NCI-H1417 treated with DMSO at 0.1 percent for 48 hours (cell line): ENCODE data around the gene CNKSR1.
A peak's percentile ranks its signal among the peaks of the same experiment; 100 is the strongest.

Experiments
- DNase-seq: peaks from one replicate; lab custom pipeline; 2025; lab: John Stamatoyannopoulos, UW

CNKSR1 gene

DNA sequence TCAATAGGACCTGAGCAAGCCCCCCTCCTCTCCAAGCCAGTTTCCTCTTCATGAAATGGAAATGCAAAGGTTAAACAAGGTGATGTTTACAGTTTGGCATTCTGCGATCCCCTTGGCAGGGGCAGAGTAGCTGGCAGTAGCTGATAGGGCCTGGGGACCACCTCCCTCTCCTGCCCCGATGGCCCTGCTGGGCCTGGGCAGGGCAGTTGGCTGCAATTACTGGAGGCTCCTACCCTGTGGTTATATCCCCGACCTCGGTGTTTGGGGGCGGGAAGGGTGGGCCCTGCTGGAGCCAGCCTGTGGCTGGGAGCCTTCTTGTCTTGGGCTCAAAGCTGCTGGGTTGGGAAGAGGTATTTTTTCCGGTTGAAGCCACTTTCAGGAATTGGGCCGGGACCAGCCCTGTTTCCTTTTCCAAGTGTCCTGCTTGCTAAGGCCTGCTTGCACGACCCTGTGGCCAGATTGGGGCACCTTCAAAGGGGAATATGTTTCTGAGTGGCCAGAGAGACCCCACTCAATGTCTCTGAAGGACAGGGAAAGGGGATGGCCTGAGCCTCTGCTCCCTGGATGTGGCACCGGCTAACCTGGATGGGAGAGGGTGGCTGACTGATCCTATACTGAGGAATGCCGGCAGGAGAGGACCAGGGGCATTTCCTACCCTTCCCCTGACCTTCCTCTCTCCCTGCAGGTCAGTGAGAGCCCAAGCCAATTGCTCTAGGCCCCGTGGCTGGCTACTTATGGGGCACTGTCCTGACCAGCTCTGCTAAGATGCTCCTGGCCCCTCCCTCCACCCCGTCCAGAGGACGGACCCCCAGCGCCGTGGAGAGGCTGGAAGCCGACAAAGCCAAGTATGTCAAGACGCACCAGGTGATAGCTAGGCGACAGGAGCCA lies 16.5 kb upstream of the CNKSR1 start:
- DNase-seq = no peak

DNA sequence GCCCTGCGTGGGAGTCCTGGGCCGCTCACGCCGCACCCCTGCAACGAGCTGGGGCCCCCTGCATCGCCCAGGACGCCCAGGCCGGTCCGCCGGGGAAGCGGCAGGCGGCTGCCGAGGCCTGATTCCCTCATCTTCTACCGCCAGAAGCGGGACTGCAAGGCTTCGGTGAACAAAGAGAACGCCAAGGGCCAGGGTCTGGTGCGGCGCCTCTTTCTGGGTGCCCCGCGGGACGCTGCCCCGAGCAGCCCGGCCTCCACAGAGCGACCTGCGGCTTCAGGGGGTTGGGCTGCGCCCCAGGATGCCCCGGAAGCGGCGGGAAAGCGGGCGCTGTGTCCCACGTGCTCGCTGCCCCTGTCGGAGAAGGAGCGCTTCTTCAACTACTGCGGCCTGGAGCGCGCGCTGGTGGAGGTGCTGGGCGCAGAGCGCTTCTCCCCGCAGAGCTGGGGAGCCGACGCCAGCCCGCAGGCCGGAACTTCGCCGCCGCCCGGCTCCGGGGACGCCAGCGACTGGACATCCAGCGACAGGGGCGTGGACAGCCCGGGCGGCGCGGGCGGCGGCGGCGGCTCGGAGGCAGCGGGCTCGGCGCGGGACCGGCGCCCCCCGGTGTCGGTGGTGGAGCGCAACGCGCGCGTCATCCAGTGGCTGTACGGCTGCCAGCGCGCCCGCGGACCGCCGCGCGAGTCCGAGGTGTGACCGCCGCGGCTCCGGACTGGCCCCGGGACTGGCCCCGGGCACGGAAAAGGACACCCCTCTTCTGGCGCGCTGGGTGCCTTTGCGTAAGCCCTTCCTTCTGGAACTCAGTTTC lies 15.7 kb upstream of the CNKSR1 start:
- peak; percentile 43 for DNase-seq

DNA sequence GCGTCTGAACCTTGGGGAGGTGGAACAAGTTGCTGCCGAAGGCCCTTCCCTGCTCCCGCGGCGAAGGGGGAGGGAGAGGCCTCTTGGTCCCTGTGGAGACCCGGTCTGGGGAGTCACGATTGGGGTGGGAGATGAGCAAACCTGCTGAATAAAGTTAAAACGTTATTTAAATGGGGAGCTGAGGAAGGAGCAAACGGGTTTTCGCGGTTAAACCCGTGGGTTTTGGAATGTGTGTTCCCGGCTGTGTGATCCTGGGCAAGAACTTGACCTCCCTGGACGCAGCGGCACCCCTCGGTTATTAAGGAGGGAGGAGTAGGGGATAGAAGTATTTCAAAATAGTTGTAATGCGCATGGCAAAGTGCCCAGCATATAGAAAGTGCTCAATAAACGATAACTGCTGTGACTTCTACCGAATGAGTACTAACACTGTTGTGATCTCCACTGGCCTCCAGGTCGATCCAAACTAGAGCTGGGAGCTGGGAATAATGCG lies 15.0 kb upstream of the CNKSR1 start:
- no peak for DNase-seq

DNA sequence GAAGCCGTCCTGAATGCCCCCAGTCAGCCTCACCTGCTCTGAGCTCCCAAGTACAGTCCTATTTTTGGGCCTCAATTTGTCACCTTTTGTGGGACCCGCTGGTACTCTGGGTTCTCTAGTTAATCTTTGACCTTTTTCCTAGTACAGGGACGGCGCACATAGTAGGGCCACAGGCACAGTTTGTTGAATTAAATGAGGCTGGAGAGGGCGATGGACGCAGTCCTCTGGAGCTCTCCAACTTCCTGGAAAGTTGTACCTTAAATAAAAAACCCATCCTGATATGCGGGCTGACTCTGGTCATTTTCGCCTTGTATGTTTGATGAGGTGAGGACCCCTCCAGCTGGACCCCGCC lies 13.6 kb upstream of the CNKSR1 start:
- DNase-seq = no peak

DNA sequence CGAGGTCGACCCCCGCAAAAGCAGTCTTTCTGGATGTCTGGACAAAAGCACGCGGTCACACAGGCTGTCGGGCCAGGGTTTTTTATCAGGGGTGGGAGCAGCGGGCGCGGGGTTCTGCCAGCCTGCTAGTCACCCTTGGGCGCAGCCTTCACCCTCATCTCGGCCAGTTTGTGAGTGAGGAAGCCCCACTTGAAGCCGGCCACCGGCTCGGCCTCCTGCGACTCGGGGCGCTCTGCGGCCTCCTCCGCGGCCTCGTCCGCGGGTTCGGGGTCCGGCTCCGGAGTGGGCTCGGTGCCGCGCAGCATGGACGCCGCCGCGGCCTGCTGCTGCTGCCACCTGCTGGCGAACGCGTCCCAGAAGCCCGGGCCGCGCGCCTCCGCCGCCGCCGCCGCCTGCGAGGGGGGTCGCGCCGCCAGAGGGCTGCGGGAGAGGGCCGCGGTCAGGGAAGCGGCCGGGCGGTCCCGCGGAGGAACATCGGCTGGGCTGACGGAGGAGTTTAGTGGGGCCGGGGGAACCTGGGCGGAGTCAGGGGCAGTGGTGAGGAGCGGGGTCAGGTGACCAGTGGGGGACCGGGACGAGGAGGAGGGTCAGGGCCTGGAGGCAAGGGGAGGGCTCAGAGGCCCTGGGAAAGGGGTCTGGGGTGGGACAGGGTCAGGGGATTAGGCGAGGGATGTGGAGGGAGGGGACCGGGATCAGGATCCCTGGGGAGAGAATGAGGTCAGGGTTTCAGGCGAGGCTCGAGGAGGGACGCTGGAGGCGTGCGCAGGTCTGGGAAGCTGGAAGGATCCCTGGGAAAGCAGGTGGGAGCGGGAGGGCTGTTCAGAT lies 13.0 kb upstream of the CNKSR1 start:
- no peak for DNase-seq

DNA sequence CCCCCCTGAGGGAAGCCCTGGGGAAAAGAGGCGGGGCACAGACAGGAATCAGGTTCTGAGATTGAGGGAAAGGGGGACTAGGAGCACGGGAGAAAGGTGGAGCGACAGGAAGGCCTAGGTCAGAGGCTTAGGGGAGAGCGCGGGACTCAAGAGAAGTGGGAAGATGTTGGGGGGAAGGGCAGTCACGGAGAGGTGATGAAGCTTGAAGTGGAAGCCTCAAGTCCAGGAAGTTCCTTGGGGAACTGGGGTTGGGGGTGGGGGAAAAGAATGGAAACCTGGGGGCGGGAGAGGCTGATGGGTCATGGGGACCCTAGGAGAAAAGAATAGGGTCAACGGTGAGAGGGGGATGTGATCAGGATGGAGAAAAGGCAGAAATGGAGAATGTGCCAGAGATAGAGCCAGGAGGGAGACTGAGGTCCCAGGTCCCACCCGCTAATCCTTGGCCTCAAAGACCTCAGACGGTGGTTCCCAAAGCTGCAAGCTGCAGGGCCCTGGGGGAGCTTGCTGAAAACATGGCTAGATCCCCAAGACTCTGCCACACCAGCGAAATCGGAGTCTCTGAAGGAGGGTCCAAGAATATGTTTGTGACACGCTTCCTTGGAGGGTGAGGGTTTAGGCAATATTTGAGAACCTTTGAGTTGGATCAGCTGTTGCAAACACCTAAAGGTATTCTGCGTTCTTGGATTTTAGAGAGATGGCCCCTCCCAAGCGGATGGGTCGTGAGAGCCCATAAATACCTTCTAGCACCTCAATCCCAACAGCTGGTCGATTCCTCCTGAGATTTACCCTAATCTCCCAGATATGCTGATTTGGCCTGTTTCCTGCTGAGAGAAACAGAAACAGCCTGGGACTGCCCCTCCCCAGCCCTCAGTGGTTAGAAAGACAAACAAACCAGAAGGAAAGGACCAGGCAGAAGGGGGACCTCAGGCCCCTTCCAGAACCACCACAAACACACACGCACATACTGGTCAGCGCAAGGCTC lies 12.1 kb upstream of the CNKSR1 start:
- no peak for DNase-seq

DNA sequence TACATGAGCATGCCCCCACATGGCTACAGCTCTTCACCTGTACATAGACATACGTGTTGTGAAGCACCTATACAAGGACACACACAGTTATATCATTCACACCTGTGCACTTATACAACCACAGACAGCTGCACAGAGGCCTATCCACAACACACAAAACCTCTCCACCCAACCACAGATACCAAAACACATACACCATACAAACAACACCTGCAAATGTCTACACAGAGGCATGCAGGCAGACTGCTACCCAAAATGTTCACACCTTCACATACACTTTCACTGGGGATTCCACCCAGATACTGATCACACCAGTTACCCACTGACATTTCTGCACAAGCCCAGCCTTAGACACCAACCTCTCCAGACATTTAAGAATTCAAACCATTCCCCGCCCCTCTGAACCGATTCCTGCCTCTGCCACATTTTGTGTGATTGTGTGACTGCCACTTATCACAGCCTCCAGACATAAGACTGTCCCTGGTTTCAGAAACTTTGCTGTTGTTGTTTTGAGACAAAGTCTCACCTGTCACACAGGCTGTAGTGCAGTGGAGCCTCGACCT lies 10.5 kb upstream of the CNKSR1 start:
- no peak for DNase-seq

DNA sequence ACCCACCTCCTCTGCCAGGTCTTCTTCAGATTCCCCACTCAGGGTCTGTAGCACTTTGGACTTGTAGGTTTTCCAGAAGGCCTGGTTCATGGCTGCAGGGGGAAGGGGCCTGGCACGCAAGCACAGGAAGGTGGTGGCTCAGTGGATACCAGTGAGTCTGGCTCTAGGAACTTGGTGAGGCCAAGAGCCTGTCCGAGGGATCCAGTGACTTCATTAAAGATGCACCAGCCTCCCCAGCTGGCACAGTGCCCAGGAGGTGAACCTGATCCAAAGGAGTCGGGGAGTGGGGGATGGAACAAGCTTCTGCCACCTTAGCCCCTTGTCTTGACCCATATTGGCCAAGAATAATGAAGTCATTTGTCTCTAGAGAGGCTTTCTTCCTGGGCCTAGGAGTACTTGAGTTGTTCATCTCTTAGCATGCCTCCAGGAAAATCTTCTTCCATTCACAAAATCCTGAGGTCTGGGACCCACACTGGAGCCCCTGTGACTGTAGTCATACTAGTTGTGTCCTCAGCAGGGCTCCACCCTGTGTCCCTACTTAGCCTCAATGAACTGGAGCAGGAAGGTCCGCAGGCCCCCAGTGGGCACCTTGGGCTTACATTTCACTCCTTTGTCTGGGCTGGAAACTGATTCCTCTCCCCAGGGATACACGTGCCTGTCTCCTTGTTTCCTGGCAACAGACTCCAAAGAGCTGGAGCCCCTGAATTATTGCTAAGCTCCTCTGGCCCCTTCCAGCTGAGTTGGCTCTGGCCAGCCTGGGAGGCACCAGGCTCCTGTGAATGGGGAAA lies 8.7 kb upstream of the CNKSR1 start, which contains the start of gene C1orf232:
TSS of gene C1orf232 (minus strand) at position 554 of the 788 bp plus-strand sequence. CDS start at position 90, 464 bp downstream.
- peak; percentile 34 for DNase-seq

DNA sequence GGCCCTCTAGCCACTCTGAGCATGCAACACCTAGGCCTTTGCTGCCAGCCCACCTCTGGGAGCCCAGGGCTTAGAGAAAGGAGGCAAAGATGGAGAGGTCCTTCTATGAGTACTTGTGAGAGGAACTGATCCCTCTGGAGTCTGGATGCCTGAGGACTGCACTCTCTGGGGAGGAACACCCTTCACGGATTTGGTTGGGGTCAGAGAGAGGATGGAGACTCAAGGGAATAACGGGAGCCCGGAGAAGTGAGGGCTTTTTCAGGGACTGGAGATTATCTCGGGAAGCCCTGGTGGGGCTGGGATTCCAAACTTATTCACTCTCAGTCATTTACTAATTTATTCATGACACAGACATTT lies 8.1 kb upstream of the CNKSR1 start:
- no peak for DNase-seq

DNA sequence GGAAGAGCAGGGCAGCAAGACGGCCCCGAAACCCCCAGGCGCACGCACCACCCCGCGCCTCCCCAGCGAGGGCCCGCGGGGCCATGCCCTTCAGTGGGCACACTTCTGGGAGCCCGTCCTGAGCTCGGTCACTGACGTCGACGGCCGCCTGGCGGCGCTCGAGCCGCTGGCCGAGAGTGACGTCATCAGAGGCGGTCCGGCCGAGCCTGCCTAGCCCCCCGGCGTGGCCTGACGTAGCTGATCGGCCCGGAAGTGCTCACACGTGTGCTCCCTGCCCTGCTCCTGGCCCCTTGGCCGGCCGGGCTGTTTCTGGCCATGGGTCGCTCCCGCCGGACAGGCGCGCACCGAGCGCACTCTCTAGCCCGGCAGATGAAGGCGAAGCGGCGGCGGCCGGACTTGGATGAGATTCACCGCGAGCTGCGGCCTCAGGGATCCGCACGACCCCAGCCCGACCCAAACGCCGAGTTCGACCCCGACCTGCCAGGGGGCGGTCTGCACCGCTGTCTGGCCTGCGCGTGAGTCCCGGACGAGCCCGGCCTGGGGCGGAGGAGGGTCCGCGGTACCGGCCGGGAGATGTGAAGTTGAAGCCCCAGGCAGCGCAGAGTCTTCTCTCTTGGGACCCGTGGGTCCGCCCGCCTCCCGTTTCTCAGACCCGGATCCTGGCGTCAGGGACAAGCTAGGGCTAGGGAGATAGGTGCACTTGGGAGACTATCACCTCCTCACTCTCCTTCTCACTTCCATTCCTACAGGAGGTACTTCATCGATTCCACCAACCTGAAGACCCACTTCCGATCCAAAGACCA lies 7.4 kb upstream of the CNKSR1 start, which contains the start of gene ZNF593:
TSS of gene ZNF593 (plus strand) at position 240 of the 803 bp plus-strand sequence. CDS start at position 316, 76 bp downstream.
- DNase-seq = no peak

DNA sequence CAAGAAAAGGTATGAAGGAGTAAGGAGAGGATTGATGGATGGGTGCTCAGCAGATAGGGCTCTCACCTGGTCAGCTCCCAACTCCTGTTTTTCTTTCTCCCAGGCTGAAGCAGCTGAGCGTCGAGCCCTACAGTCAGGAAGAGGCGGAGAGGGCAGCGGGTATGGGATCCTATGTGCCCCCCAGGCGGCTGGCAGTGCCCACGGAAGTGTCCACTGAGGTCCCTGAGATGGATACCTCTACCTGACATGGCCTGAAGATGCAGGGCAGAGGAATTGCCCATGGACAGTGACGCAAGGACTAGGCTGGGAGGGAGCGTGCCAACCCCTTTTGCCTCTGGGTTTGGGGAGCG lies 6.8 kb upstream of the CNKSR1 start:
- DNase-seq = no peak

DNA sequence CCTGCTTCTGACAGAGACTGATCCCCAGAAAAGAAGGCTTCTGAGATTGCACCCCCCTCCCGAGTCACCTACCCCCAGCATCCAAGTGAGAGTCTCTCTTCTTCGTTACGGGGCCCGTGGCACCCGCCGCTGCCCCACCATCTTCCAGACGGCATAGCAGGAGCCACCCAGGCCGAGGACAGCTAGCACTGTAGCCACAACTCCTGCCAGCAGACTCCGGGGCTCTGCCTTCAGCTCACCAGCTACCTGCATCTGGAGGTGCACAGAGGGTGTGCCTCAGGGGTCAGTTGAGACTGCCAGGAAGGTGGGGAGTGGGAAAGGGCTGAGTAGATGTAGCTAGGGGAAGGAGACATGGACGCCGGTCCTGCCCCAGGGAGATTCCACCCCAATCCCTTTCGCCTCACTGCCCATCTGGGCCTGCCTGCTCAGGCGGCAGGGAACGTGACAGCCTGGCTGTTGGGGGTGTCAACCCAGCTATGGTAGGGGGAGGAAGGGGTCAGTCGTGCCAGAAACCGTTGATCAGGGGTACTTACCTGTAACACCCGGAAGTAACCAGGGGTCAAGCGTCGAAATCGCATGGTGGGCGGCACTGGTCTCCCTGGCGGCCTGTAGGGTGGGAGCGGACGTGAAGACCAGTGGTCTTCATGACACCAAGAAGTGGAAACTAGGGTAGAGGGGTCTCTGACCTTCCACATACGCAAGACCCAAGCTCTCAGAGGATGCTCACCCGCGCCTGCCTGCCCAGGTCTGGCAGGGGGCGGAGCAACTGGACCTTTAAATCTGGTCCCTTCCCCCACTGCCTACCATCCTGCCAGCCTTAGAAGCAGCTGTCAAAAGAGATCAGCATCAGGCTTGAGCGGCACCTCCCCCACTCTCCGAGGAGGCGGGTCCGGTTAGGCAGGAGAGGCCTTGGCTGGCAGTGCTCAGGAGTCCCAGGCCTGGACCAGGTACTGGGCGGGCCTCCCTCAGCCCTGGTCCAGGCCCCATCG lies 5.9 kb upstream of the CNKSR1 start, which contains the start of gene ZNF593OS:
TSS of gene ZNF593OS (minus strand) at position 749 of the 989 bp plus-strand sequence. CDS start at position 578, 171 bp downstream.
- no peak for DNase-seq

DNA sequence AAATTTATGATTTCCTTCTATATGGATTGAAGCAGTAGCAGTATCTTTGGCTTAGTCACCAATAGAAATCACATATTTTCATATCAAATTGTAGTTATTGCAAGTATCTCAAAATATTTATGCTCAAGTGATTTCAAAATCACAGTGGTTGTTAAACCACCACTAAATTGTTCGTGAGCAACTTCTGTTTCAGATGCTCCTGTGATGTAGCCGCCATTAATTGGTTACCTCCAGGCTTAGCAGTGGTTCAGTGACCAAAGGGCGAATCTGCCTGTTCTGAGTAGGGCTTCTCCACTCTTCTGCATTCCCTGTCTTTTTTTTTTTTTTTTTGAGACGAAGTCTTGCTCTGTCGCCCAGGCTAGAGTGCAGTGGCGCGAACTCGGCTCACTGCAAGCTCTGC lies 1.9 kb upstream of the CNKSR1 start:
- DNase-seq = no peak

DNA sequence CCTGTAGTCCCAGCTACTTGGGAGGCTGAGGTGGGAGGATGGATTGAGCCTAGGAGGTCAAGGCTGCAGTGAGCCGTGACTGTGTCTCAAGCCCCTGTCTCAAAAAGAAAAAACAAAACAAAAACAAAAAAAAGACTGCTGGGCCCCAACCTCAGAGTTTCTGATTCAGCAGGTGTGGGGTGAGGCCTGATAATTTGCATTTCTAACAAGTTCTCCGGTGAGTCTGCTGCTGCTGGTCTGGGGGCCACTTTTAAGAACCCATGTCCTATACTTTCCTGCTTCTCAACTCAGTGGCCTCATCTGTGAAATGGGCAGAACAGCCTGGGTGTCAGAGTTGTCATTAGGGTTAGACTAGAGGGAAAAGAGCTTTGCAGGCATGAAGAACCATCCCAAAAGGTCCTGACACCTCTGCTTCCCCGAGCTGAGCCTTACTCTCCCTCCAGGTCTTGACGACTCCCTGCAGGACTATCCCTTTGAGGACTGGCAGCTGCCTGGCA lies 2.8 kb downstream of the CNKSR1 start:
- DNase-seq = no peak

DNA sequence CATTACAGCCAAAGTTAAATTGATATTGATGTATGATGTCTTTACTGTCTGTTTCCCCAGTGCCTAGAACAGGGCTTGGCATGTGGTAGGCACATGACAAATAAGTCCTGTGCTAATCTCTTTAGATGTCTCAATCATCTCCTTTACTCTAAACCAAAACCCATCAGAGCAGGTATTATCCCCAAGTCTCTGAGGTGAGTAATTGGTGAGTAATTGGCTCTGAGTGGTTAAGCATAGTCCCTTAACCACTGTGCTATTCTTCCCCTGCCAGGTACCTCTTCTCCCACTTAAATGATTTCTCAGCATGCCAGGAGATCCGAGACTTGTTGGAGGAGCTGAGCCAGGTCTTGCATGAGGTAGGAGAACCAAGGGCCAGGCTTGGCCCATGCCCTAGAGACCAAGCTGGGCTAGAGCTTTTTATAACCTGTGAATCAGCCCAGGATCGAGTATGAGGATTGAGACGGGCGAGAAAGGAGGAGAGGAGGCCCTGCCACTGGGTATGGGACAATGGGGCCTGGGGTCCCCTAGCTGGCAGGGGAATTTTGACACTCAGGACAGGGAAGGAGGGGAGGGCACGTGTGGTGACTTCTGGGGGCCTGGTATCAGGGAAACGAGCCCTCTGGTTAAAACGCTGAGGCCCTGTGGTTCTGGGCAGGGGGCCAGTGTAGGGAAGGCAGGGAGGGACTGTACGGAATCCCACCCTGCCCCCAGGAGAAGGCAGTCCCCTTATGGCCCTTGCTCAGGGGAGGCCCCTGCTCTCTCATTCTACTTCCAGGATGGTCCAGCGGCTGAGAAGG lies 4.5 kb downstream of the CNKSR1 start:
- no peak for DNase-seq

DNA sequence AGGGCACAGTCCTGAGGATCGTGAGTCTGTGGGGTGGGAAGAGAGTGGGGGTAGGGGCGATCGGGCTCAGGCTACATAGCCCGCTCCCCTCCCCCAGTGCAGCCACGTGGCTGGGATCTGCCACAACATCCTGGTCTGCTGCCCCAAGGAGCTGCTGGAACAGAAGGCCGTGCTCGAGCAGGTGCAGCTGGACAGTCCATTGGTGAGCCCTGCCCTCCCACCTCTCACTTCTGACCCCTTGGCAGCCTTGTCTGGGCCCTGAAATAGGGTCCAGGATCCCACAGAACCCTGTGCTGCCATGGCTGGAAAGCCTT lies 5.0 kb downstream of the CNKSR1 start:
- no peak for DNase-seq

DNA sequence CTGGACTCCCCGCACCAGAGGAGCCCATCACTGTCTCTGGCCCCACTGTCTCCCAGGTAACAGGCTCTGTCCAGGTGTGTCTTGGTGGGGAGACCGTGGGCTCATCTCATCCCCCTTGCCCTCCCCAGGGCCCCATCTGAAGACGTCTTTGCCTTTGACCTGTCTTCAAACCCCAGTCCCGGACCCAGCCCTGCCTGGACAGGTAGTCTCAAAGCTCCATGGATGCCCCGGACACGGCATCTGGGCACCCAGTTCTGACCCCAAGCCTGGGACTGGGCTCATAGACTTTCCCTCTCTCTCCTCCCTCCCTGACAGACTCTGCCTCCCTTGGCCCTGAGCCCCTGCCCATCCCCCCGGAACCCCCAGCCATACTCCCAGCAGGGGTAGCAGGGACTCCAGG lies 6.8 kb downstream of the CNKSR1 start:
- no peak for DNase-seq
